ENCODE results near the gene GUCY1A2.

GRCh38 chr11:106733635-106734034 lies 284.6 kb downstream of the GUCY1A2 start:
- TF ChIP-seq CTCF (optimal IDR thresholded peaks at IDR 0.05 in 1 of 3, IDR thresholded peaks at IDR 0.05 in 1 of 3, conservative IDR thresholded peaks at IDR 0.05 in 1 of 3; ENCODE audit: extremely low read depth in 1 of 3, insufficient read depth in 2 of 3, low read length in 3 of 3) = no peak
- no peak for TF ChIP-seq EZH2 (IDR thresholded peaks at IDR 0.05; ENCODE audit: low read length)

Measured in keratinocyte (primary cell).